GM20000 (cell line): ENCODE results near the gene ASB15.

Experiments
- DNase-seq: peaks from one replicate; pipeline ENCODE4 v3.0.0; 2012; ENCODE audit warnings: low spot score
- CTCF ChIP-seq: IDR thresholded peaks from 2 replicates; pipeline ENCODE4 v1.5.1; 2012; ENCODE audit warnings: mild to moderate bottlenecking, control low read depth; ENCODE audit errors: extremely low read depth, missing control alignments

The ASB15 gene

GRCh38 chr7:123665157-123665556 is 63.5 kb downstream of the ASB15 start:
- no peak for TF ChIP-seq CTCF
- no peak for DNase-seq

GRCh38 chr7:123665896-123666295 is 64.3 kb downstream of the ASB15 start:
- no peak for DNase-seq
- TF ChIP-seq CTCF = no peak

GRCh38 chr7:123666492-123666891 is 64.9 kb downstream of the ASB15 start:
- no peak for TF ChIP-seq CTCF

GRCh38 chr7:123669485-123669884 is 67.9 kb downstream of the ASB15 start:
- no peak for TF ChIP-seq CTCF
- DNase-seq = no peak

More at GRCh38 chr7:123666492-123666891, 64.9 kb downstream of the ASB15 start:
- no peak for DNase-seq

GRCh38 chr7:123673137-123673732 is 71.6 kb downstream of the ASB15 start:
- no peak for DNase-seq
- TF ChIP-seq CTCF = no peak

- no peak for DNase-seq
- no peak for TF ChIP-seq CTCF
These were observed 72.3 kb downstream of the ASB15 start for GRCh38 chr7:123673752-123674398.

- no peak for DNase-seq
- TF ChIP-seq CTCF = no peak
These were observed 73.0 kb downstream of the ASB15 start for GRCh38 chr7:123674399-123675180.
